C4-2B (cell line): ENCODE measurements around the gene DUSP16.
"Not testable (repeated sequence)": the region's sequence is repeated elsewhere in the genome, so short reads cannot be mapped to it uniquely, and the experiment has no call there.

Source experiments
- H3K27ac ChIP-seq: fragments of 450-650 bp; 2 replicates; pipeline ENCODE4 v1.5.1; 2017
- ZFX ChIP-seq: fragments of 450-650 bp; IDR thresholded peaks from 2 replicates; pipeline ENCODE4 v1.6.1; 2017
- TF ChIP-seq, protein P1 (sequence below): fragments of 450-650 bp; conservative IDR thresholded peaks from 2 replicates; pipeline ENCODE4 v1.5.1; 2017; ENCODE audit warnings: mild to moderate bottlenecking

DUSP16 gene

DNA sequence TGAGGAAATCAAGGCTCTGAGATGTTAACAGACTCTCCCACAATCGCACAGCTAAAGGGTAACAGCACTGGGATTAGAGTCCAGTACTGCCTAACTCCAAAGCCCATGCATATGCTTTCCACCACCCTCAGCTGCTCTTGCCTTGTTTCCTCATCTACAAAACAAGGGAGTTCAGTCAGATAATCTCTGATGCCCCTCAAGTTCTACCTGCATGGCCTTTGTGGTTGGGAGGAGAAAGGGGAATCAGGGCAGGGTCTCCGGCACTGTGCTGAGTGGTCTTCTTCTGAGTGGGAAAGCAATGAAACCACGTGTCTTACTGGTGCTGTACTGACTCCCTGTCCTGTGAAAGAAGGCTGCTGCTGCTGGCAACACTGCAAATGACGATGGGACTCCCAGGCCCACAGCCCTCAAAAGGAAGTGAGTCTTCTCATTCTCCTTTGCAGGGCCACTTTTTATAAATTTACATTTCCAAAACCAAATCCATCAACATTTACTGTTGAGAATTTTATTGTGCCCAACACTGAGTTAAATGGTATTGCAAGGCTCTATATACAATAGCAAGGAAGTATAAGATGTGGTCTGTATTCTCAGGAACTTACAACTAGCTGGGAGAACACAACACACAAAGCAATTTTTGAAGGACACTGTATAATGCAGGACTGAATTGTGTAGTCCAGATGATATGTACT lies 19.7 kb upstream of the DUSP16 start:
- H3K27ac ChIP-seq: no peak overlapping the region
- TF ChIP-seq, protein P1, sequence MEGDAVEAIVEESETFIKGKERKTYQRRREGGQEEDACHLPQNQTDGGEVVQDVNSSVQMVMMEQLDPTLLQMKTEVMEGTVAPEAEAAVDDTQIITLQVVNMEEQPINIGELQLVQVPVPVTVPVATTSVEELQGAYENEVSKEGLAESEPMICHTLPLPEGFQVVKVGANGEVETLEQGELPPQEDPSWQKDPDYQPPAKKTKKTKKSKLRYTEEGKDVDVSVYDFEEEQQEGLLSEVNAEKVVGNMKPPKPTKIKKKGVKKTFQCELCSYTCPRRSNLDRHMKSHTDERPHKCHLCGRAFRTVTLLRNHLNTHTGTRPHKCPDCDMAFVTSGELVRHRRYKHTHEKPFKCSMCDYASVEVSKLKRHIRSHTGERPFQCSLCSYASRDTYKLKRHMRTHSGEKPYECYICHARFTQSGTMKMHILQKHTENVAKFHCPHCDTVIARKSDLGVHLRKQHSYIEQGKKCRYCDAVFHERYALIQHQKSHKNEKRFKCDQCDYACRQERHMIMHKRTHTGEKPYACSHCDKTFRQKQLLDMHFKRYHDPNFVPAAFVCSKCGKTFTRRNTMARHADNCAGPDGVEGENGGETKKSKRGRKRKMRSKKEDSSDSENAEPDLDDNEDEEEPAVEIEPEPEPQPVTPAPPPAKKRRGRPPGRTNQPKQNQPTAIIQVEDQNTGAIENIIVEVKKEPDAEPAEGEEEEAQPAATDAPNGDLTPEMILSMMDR: no peak
- TF ChIP-seq ZFX: no peak

DNA sequence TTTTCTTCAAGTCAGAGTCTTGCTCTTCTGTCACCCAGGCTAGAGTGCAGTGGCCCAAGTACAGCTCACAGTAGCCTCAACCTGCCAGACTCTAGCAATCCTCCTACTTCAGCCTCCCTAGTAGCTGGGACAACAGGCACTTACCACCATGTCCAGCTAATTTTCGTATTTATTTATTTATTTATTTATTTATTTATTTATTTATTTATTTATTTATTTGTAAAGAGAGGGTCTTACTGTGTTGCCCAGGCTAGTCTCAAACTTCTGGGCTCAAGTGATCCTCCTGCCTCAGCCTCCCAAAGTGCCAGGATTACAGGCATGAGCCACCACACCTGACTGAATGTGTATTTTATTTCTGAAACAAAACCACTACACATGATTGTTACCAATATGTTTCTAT lies 18.1 kb upstream of the DUSP16 start:
- H3K27ac ChIP-seq: not testable (repeated sequence)

DNA sequence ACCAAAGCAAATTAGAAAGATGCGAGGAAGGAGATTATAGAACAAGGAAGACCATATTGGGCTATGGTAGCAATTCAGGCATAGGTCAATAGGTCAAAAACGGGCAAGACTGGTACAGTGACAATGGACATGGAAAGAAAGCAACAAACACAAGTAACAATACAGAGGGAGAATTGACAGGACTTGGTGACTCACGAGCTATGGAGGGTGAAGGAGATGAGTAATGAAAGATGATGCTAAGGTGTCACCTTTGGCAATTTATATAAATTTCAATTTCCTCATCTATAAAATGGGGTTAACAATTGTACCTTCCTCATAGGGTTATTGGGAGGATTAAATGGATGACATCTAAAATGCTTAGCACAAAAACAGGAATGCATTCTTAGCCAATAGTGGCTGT lies 15.1 kb upstream of the DUSP16 start:
- no peak overlapping the region for H3K27ac ChIP-seq
- TF ChIP-seq ZFX: no peak
- TF ChIP-seq, protein P1: no peak

DNA sequence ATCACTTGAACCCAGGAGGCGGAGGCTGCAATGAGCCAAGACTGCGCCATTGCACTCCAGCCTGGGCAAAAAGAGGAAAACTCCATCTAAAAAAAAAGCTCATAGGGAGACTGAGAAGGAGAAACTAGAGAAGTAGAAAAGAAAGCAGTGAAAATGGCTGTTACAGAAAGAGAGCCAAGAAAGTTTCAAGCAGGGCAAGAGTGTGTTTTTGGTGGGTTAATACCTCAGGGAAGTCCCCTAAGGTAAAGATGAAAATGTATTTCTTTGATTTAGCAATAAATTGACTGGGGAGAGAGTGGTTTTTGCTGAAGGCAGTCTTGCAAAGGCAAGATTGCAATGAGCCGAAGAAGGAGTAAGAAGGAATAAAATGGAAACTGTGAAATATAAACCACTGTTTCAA lies 10.0 kb upstream of the DUSP16 start:
- no peak for TF ChIP-seq ZFX
- TF ChIP-seq, protein P1: no peak
- no peak overlapping the region for H3K27ac ChIP-seq

DNA sequence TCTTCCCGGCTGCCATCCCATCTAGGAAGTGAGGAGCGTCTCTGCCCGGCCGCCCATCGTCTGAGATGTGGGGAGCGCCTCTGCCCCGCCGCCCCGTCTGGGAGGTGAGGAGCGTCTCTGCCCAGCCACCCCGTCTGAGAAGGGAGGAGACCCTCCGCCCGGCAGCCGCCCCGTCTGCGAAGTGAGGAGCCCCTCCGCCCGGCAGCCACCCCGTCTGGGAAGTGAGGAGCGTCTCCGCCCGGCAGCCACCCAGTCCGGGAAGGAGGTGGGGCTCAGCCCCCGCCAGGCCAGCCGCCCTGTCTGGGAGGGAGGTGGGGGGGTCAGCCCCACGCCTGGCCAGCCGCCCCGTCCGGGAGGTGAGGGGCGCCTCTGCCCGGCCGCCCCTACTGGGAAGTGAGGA lies 3.3 kb upstream of the DUSP16 start:
- not testable (repeated sequence) for H3K27ac ChIP-seq

DNA sequence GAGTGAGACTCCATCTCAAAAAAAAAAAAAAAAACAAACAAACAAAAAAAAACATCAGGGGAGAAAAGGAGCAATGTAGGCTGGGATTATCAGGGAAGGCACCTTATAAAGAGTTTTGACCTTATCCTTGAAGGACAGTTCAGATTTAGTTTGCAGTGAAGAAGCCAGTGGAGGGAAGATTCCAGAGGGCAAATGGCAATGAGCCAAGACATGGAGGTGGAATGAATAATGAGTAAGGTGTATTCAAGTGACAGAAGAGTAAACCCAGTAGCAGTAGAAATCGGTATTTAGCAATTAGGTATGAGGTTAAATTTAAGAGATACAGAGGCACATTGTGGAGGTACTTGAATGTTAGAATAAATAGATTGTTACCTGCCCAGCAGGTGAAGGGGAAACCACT lies 2.2 kb upstream of the DUSP16 start:
- TF ChIP-seq ZFX: no peak
- TF ChIP-seq, protein P1: no peak

DNA sequence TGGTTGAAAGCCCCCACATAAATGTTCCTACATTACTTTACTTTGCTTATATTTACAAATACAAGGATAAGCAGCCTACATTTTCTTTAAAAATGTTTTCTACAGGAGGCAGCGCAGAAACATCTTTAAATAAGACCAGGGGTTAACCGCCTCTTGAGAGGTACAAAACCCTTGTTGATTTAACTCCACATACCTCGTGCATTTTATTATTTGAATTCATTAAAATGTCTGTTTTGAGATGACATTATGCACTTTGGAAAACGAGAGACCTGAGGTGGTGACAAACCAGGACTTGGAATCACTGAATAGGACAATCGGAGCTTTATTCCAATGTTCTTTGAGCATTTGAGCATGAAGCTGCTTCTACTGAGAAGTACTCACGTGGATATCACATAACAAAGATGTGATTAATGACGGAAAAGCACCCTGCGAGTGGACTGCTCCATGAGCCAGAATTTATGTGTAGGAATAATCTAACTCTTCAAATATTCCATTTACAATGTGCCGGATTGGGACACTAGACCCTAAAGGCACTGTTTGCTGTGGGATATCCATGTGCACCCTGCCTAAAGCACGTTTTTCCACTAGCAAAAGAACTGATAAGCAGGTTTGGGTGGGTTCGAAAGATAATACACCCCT lies 746 bp upstream of the DUSP16 start:
- TF ChIP-seq, protein P1: no peak
- TF ChIP-seq ZFX: no peak

More for the DNA sequence above, 2.2 kb upstream of the DUSP16 start:
- no peak overlapping the region for H3K27ac ChIP-seq

DNA sequence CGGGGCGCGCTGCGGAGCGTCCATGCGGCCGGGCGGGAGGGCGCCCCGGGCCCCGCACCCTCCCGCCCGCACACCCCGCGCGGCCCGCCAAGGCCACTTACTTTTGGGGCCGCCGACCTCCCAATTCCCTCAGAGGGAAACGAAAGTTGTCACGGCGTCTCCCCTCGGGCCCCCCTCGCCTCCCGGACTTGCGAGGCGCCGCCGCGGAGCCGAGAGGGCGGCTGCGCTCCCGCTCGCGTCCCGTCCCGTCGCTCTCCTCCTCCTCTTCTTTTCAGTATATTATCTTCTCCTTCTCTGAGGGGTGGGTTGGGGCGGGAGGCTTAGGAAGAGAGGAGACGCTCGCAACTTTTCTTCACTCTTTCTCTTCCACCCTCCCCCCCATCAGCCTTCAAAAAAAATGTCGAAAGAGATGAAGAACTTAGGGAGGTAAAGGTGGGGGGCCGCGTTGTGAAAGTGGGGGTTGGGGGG lies 613 bp downstream of the DUSP16 start:
- TF ChIP-seq ZFX: peak; percentile 70
- TF ChIP-seq, protein P1: no peak
- H3K27ac ChIP-seq: peak overlapping the region; percentile 100

More for the DNA sequence above, 746 bp upstream of the DUSP16 start:
- H3K27ac ChIP-seq: peak overlapping the region; percentile 100
